Left ventricle myocardium inferior (tissue), 1 donor: ENCODE results near the gene KLHL5. TPM values are rescaled to one million over a fixed set of nuclear protein-coding genes. Genes with fewer than 3 reads are reported as not detected.

Source experiments
- DNase-seq: peaks from one replicate; pipeline ENCODE4 v3.0.0-alpha.2; 2020
- H3K27ac ChIP-seq: fragments of 200-600 bp; replicated peaks from 2 replicates; pipeline ENCODE4 v1.8.0; 2021
- H3K27me3 ChIP-seq: fragments of 200-600 bp; 2 replicates; pipeline ENCODE4 v1.8.0; 2021; ENCODE audit warnings: low read depth
- H3K36me3 ChIP-seq: fragments of 200-600 bp; 2 replicates; pipeline ENCODE4 v1.8.0; 2021
- H3K4me1 ChIP-seq: fragments of 200-600 bp; 2 replicates; pipeline ENCODE4 v1.8.0; 2021
- H3K4me3 ChIP-seq: fragments of 200-600 bp; 2 replicates; pipeline ENCODE4 v1.8.0; 2021; ENCODE audit warnings: mild to moderate bottlenecking, moderate library complexity
- H3K9me3 ChIP-seq: fragments of 200-600 bp; replicated peaks from 2 replicates; pipeline ENCODE4 v1.8.0; 2021
- CTCF ChIP-seq: fragments of 200-600 bp; IDR thresholded peaks from 2 replicates; pipeline ENCODE4 v1.8.0; 2021; ENCODE audit warnings: antibody characterized with exemption, mild to moderate bottlenecking, borderline replicate concordance
- intact Hi-C: fragments of 100-400 bp; cut with micrococcal nuclease; formaldehyde crosslinking; loops from one replicate; pipeline ENCODE4 v1.11.0; 2022
- total RNA-seq: library from RNA; stranded (reverse); fragmentation: NEBNext Ultra II Directional; extraction: Animal tissue kit (Norgen Biotek cat#: 25700); gene quantifications from one replicate; pipeline ENCODE4 v1.2.1, GENCODE V29; 2021
- donor health status: DM: no; HTN: yes; CAD: no; lungs with severe emphysema.

Gene KLHL5
- total RNA-seq, 1 donor from 2014 or later, result 11.2 TPM

- Histone ChIP-seq H3K36me3 (no peaks in the 10 kb centered on the region), H3K4me3 (no peak overlapping the region), H3K4me1 (peaks cover 24% of the 10 kb centered on the region), H3K27ac (no peak overlapping the region), H3K27me3 (no peaks in the 10 kb centered on the region), H3K9me3 (no peaks in the 10 kb centered on the region)
- intact Hi-C loops, result no loop called here
- TF ChIP-seq CTCF, result no peak
- DNase-seq, result no peak
Observed at GRCh38 chr4:39062770-39063097, 702 bp downstream of the KLHL5 start.

GRCh38 chr4:39063430-39063829, 1.4 kb downstream of the KLHL5 start:
- peaks cover 24% of the 10 kb centered on the region for H3K4me1 ChIP-seq
- no peak for DNase-seq
- H3K4me3 ChIP-seq, result no peak overlapping the region
- no peaks in the 10 kb centered on the region for H3K9me3 ChIP-seq
- no peak for TF ChIP-seq CTCF
- no peaks in the 10 kb centered on the region for H3K36me3 ChIP-seq
- H3K27me3 ChIP-seq, result no peaks in the 10 kb centered on the region
- intact Hi-C loops, result no loop called here
- no peak overlapping the region for H3K27ac ChIP-seq

GRCh38 chr4:39066371-39066770, 4.3 kb downstream of the KLHL5 start:
- H3K27me3 ChIP-seq, result no peaks in the 10 kb centered on the region
- H3K27ac ChIP-seq, result no peak overlapping the region
- H3K9me3 ChIP-seq, result no peaks in the 10 kb centered on the region
- DNase-seq, result no peak
- no peak for TF ChIP-seq CTCF
- H3K36me3 ChIP-seq, result no peaks in the 10 kb centered on the region
- H3K4me3 ChIP-seq, result no peak overlapping the region
- peaks cover 19% of the 10 kb centered on the region for H3K4me1 ChIP-seq
- intact Hi-C loops, result no loop called here

GRCh38 chr4:39067031-39067430, 5.0 kb downstream of the KLHL5 start:
- Histone ChIP-seq H3K9me3 (no peaks in the 10 kb centered on the region), H3K27ac (no peak overlapping the region), H3K4me1 (peaks cover 13% of the 10 kb centered on the region), H3K27me3 (no peaks in the 10 kb centered on the region), H3K4me3 (no peak overlapping the region), H3K36me3 (no peaks in the 10 kb centered on the region)
- DNase-seq, result no peak
- no peak for TF ChIP-seq CTCF
- intact Hi-C loops, result no loop called here

GRCh38 chr4:39067451-39067850, 5.4 kb downstream of the KLHL5 start:
- no peak overlapping the region for H3K27ac ChIP-seq
- peaks cover 9% of the 10 kb centered on the region for H3K4me1 ChIP-seq
- no peak for TF ChIP-seq CTCF
- no peak for DNase-seq
- H3K27me3 ChIP-seq, result no peaks in the 10 kb centered on the region
- intact Hi-C loops, result no loop called here
- no peaks in the 10 kb centered on the region for H3K36me3 ChIP-seq
- no peaks in the 10 kb centered on the region for H3K9me3 ChIP-seq
- no peak overlapping the region for H3K4me3 ChIP-seq

- H3K36me3 ChIP-seq, result no peaks in the 10 kb centered on the region
- no peak for DNase-seq
- TF ChIP-seq CTCF, result no peak
- no peaks in the 10 kb centered on the region for H3K27me3 ChIP-seq
- H3K4me1 ChIP-seq, result no peaks in the 10 kb centered on the region
- no peak overlapping the region for H3K4me3 ChIP-seq
- no peaks in the 10 kb centered on the region for H3K9me3 ChIP-seq
- H3K27ac ChIP-seq, result no peak overlapping the region
- intact Hi-C loops, result no loop called here
Observed at GRCh38 chr4:39068907-39069306, 6.9 kb downstream of the KLHL5 start.
